Measurements from ENCODE around the gene RPGRIP1L.

DNA sequence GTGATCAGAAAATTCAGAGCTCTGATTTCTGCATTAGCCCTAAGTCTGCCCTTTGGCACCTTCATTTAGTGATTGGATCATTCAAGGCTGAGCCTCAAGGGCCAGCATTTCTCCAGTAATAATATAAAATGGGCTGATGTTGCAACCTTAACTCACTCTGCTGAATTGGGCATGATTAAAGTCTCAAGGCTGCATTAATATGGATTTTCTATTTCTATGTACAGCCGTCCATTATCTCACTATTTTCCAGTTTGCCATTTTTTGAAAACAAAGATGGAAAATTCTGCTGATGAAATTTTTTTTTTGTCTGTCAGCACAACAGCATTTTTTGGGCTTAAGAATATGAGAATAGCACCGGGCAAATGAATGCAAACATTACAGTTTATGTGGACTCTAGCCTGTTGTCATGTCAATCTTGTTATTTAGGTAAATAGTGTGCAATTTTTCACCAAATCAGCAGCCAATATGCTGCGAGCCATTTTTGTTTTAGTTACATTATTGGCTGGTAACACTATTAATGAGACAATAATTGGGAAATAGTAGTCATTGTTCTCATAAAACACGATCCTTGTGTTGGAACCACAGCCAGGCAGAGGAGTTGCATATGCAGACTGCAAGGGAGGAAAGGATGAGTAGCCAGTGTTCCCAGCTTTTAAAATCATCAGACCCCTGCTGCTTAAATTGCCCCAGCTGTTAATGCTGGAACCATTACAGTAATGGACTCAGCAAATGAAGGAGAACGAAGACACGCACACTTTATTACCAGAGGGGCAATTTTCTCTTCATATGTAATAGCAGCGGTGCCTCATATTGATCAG, 10.8 kb upstream of the RPGRIP1L start:
- TF ChIP-seq, protein P1, sequence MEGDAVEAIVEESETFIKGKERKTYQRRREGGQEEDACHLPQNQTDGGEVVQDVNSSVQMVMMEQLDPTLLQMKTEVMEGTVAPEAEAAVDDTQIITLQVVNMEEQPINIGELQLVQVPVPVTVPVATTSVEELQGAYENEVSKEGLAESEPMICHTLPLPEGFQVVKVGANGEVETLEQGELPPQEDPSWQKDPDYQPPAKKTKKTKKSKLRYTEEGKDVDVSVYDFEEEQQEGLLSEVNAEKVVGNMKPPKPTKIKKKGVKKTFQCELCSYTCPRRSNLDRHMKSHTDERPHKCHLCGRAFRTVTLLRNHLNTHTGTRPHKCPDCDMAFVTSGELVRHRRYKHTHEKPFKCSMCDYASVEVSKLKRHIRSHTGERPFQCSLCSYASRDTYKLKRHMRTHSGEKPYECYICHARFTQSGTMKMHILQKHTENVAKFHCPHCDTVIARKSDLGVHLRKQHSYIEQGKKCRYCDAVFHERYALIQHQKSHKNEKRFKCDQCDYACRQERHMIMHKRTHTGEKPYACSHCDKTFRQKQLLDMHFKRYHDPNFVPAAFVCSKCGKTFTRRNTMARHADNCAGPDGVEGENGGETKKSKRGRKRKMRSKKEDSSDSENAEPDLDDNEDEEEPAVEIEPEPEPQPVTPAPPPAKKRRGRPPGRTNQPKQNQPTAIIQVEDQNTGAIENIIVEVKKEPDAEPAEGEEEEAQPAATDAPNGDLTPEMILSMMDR (IDR thresholded peaks at IDR 0.05; ENCODE audit: control extremely low read depth in 1 of 3, insufficient read depth in 1 of 3, low read depth in 1 of 3, low read length in 3 of 3): no peak
- no peak for TF ChIP-seq KDM5A (IDR thresholded peaks at IDR 0.05; ENCODE audit: low read length)

Measured in H1 (cell line).